ENCODE measurements around the gene RXRA. TPM values are rescaled to one million over a fixed set of nuclear protein-coding genes. Genes with fewer than 3 reads are reported as not detected.

RXRA gene
- total and polyA plus RNA-seq, 10 of the 15 experiments (the other 5 are each of a cell fraction or from before 2014, with no cell fraction given): 0.89 to 36.8 (median 11.1) TPM

GRCh38 chr9:134396258-134396742, 70.0 kb downstream of the RXRA start (continued):
- TF ChIP-seq NKRF (conservative IDR thresholded peaks at IDR 0.05) (no peak; the same call in 1 of the 2 replicates), SPI1 (IDR thresholded peaks at IDR 0.05; ENCODE audit: borderline replicate concordance, insufficient read depth, low read depth, low read length) (peak; percentile 54; the same call in 1 of the 2 replicates), TAF1 (IDR thresholded peaks at IDR 0.05; ENCODE audit: borderline replicate concordance, low read depth, low read length) (no peak), POLR2AphosphoS5 (IDR thresholded peaks at IDR 0.05; ENCODE audit: low read length) (0 out of 2 replicates have a peak, but pooled peaks have one; percentile 34), NR2C2 (IDR thresholded peaks at IDR 0.05; ENCODE audit: borderline replicate concordance, control insufficient read depth, insufficient read length, low read depth) (no peak), IRF3 (IDR thresholded peaks at IDR 0.05) (no peak), CEBPZ (IDR thresholded peaks at IDR 0.05; ENCODE audit: low read depth, low read length) (no peak), SKIL (IDR thresholded peaks at IDR 0.05; ENCODE audit: low read depth, poor library complexity, severe bottlenecking) (no peak), YY1 (IDR thresholded peaks at IDR 0.05; ENCODE audit: low read depth, low read length) (no peak), CBFB (IDR thresholded peaks at IDR 0.05; ENCODE audit: low read depth) (0 out of 2 replicates have a peak, but pooled peaks have one; percentile 46), RELB (IDR thresholded peaks at IDR 0.05; ENCODE audit: low read depth) (peak; percentile 53), USF2 (IDR thresholded peaks at IDR 0.05; ENCODE audit: borderline replicate concordance, low read depth, low read length) (no peak), CREB1 (IDR thresholded peaks at IDR 0.05; ENCODE audit: low read depth) (no peak), NR2C1 (IDR thresholded peaks at IDR 0.05) (0 out of 2 replicates have a peak, but pooled peaks have one; percentile 18), FOS (IDR thresholded peaks at IDR 0.05; ENCODE audit: borderline replicate concordance, extremely low read depth, insufficient read length) (no peak), ZZZ3 (IDR thresholded peaks at IDR 0.05; ENCODE audit: control insufficient read depth, insufficient read length, low read depth) (no peak), PAX8 (IDR thresholded peaks at IDR 0.05) (no peak), SP1 (IDR thresholded peaks at IDR 0.05; ENCODE audit: low read depth, low read length) (no peak)

Data from GM12878 (cell line).